Stimulated activated CD4-positive, alpha-beta T cell treated with anti-CD3 and anti-CD28 coated beads, Interleukin-1b, Interleukin-23, amount 100 ng/mL, for 48 hours (primary cell): ENCODE measurements around the gene NKAIN2.
"Not testable (repeated sequence)": the region's sequence is repeated elsewhere in the genome, so short reads cannot be mapped to it uniquely, and the experiment has no call there.

Source experiments
- DNase-seq: peaks from one replicate; pipeline ENCODE4 v3.0.0-alpha.2; 2020

Gene NKAIN2

GRCh38 chr6:124238408-124238807 lies 434.7 kb downstream of the NKAIN2 start:
- DNase-seq, result not testable (repeated sequence)

- DNase-seq, result no peak
Observed at GRCh38 chr6:124254941-124255685, 451.4 kb downstream of the NKAIN2 start.

GRCh38 chr6:124260337-124260736 lies 456.7 kb downstream of the NKAIN2 start:
- DNase-seq, result no peak

- no peak for DNase-seq
Observed at GRCh38 chr6:124269733-124270132, 466.1 kb downstream of the NKAIN2 start.

- no peak for DNase-seq
Observed at GRCh38 chr6:124273701-124274100, 470.0 kb downstream of the NKAIN2 start.

- DNase-seq, result no peak
Observed at GRCh38 chr6:124282541-124282940, 478.9 kb downstream of the NKAIN2 start.

- DNase-seq, result no peak
Observed at GRCh38 chr6:124283486-124283885, 479.8 kb downstream of the NKAIN2 start.

GRCh38 chr6:124285146-124285545 lies 481.5 kb downstream of the NKAIN2 start:
- no peak for DNase-seq

GRCh38 chr6:124294574-124295200 lies 491.0 kb downstream of the NKAIN2 start:
- no peak for DNase-seq

- no peak for DNase-seq
Observed at GRCh38 chr6:124297507-124297906, 493.8 kb downstream of the NKAIN2 start.

GRCh38 chr6:124298730-124299129 lies 495.1 kb downstream of the NKAIN2 start:
- DNase-seq, result no peak

GRCh38 chr6:124300907-124301306 lies 497.2 kb downstream of the NKAIN2 start:
- not testable (repeated sequence) for DNase-seq

GRCh38 chr6:124303971-124304370 lies 500.3 kb downstream of the NKAIN2 start:
- no peak for DNase-seq

- no peak for DNase-seq
Observed at GRCh38 chr6:124310139-124310538, 506.5 kb downstream of the NKAIN2 start.

GRCh38 chr6:124319410-124319809 lies 515.7 kb downstream of the NKAIN2 start:
- no peak for DNase-seq

- DNase-seq, result no peak
Observed at GRCh38 chr6:124324237-124324636, 520.6 kb downstream of the NKAIN2 start.

- DNase-seq, result no peak
Observed at GRCh38 chr6:124330197-124330596, 526.5 kb downstream of the NKAIN2 start.

- DNase-seq, result no peak
Observed at GRCh38 chr6:124334359-124334758, 530.7 kb downstream of the NKAIN2 start.

GRCh38 chr6:124339610-124340334 lies 536.1 kb downstream of the NKAIN2 start:
- no peak for DNase-seq

GRCh38 chr6:124348339-124348738 lies 544.7 kb downstream of the NKAIN2 start:
- DNase-seq, result not testable (repeated sequence)

GRCh38 chr6:124355146-124355545 lies 551.5 kb downstream of the NKAIN2 start:
- DNase-seq, result no peak

GRCh38 chr6:124356276-124356810 lies 552.7 kb downstream of the NKAIN2 start:
- no peak for DNase-seq

GRCh38 chr6:124356811-124357210 lies 553.1 kb downstream of the NKAIN2 start:
- DNase-seq, result no peak

- no peak for DNase-seq
Observed at GRCh38 chr6:124368131-124368530, 564.5 kb downstream of the NKAIN2 start.
